ENCODE measurements around the gene THSD7B.

The THSD7B gene

DNA sequence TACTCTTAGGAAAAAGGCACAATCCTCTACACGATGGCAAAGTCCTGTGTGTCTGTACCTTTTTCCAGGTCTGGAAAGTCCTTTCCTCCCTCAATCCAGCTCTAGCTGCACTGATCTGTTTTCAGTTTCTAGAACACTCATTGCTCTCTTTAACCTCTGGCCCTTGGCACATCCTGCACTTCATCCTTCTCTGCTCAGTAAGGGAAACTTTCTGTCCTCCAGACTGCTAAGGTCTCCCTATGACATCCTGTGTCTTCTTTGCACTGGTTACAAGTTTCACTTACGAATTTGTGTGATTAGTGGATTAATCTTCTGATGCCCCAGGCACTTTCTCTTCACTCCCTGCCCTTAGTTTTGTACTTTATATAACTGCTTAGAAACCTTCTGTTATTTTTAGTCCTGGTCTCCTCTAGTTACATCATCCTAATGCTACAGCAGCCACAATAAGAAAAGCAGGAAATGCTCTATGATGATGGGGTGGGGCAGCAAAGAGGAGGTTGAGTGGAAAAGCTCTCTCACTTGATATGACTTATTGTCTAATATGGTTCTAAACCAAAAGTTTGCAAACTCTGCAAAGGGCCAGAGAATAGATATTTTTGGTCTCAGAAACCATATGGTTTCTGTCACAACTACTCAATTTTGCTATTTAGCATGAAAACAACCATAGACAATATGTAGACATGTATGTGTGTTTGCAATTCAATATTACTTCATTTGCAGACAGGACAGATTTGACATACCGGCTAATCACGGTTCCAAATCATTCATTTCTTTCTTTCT, 568.2 kb downstream of the THSD7B start:
- H3K4me3 ChIP-seq (ENCODE audit: insufficient read depth in 1 of 2, low read depth in 1 of 2, low read length in 2 of 2) = no peak overlapping the region
- no peak overlapping the region for H3K4ac ChIP-seq (ENCODE audit: low read depth in 1 of 2, low read length in 2 of 2)
- H2AFZ ChIP-seq (ENCODE audit: low read depth, low read length) = no peak overlapping the region
- no peaks in the 10 kb centered on the region for H3K36me3 ChIP-seq (ENCODE audit: control insufficient read depth in 1 of 2, insufficient read depth in 2 of 2, low read depth in 1 of 2, low read length in 2 of 2)
- no peaks in the 10 kb centered on the region for H3K27me3 ChIP-seq (ENCODE audit: control insufficient read depth in 1 of 2, insufficient read depth in 1 of 2, low read length in 2 of 2)
- no peak for DNase-seq
- no peak overlapping the region for H2BK120ac ChIP-seq (ENCODE audit: low read depth, low read length)
- H3K18ac ChIP-seq (ENCODE audit: low read depth in 1 of 2, low read length in 2 of 2) = no peak overlapping the region
- H3K23ac ChIP-seq (ENCODE audit: low read length in 2 of 2) = no peak overlapping the region
- no peak overlapping the region for H4K8ac ChIP-seq (ENCODE audit: low read length)
- no peak overlapping the region for H2BK12ac ChIP-seq (ENCODE audit: low read length in 2 of 2)
- WGBS = 81% methylated on average over 2 of the region's 4 CpGs
- H3K4me1 ChIP-seq (ENCODE audit: control insufficient read depth, insufficient read depth, low read depth, low read length) = no peaks in the 10 kb centered on the region
- no peak overlapping the region for H4K91ac ChIP-seq (ENCODE audit: low read length)
- no peak overlapping the region for H3K4me2 ChIP-seq (ENCODE audit: low read length, poor library complexity, severe bottlenecking)
- H3K9ac ChIP-seq (ENCODE audit: low read length) = no peak overlapping the region
- no peaks in the 10 kb centered on the region for H3K9me3 ChIP-seq (ENCODE audit: control insufficient read depth, low read length)
- no peak overlapping the region for H3K14ac ChIP-seq (ENCODE audit: low read length in 2 of 2)
- H2AK5ac ChIP-seq (ENCODE audit: low read length, severe bottlenecking) = peak overlapping the region; percentile 58
- H3K27ac ChIP-seq (ENCODE audit: low read length, poor library complexity, severe bottlenecking) = no peak overlapping the region
- H2BK5ac ChIP-seq (ENCODE audit: low read depth, low read length, poor library complexity, severe bottlenecking) = no peak overlapping the region
- H2BK15ac ChIP-seq (ENCODE audit: low read depth, poor library complexity, severe bottlenecking) = no peak overlapping the region
- no peaks in the 10 kb centered on the region for H3K79me1 ChIP-seq (replicated peaks; ENCODE audit: low read length, poor library complexity, severe bottlenecking)

DNA sequence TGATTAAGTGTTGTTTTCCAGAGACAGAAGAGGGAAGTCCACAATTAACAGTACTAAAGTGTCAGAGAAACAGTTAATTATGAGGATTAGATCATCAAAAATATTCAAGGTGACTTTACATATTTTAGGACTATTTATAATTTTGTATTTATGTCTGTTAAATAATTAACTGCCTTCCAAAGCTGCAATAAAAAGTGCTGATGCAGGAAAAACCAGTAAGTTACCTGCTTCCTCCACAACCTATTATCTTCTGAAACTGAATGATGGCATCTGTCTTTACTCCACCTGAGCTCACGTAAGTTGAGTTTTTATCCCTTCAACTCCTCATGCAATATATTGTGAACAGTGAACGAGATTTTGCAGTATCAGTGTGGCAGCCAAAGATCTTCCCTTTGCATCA, 570.7 kb downstream of the THSD7B start:
- Histone ChIP-seq H3K18ac (ENCODE audit: low read depth in 1 of 2, low read length in 2 of 2) (no peak overlapping the region), H3K27me3 (ENCODE audit: control insufficient read depth in 1 of 2, insufficient read depth in 1 of 2, low read length in 2 of 2) (no peaks in the 10 kb centered on the region), H3K4me3 (ENCODE audit: insufficient read depth in 1 of 2, low read depth in 1 of 2, low read length in 2 of 2) (no peak overlapping the region), H2AFZ (ENCODE audit: low read depth, low read length) (no peak overlapping the region), H2AK5ac (ENCODE audit: low read length, severe bottlenecking) (no peak overlapping the region), H3K36me3 (ENCODE audit: control insufficient read depth in 1 of 2, insufficient read depth in 2 of 2, low read depth in 1 of 2, low read length in 2 of 2) (no peaks in the 10 kb centered on the region), H2BK12ac (ENCODE audit: low read length in 2 of 2) (no peak overlapping the region), H4K91ac (ENCODE audit: low read length) (no peak overlapping the region), H3K4ac (ENCODE audit: low read depth in 1 of 2, low read length in 2 of 2) (no peak overlapping the region), H3K23ac (ENCODE audit: low read length in 2 of 2) (no peak overlapping the region), H2BK15ac (ENCODE audit: low read depth, poor library complexity, severe bottlenecking) (no peak overlapping the region), H3K27ac (ENCODE audit: low read length, poor library complexity, severe bottlenecking) (no peak overlapping the region), H2BK5ac (ENCODE audit: low read depth, low read length, poor library complexity, severe bottlenecking) (no peak overlapping the region), H3K14ac (ENCODE audit: low read length in 2 of 2) (no peak overlapping the region), H3K79me1 (replicated peaks; ENCODE audit: low read length, poor library complexity, severe bottlenecking) (no peaks in the 10 kb centered on the region), H3K4me1 (ENCODE audit: control insufficient read depth, insufficient read depth, low read depth, low read length) (no peaks in the 10 kb centered on the region), H3K4me2 (ENCODE audit: low read length, poor library complexity, severe bottlenecking) (no peak overlapping the region), H4K8ac (ENCODE audit: low read length) (no peak overlapping the region), H2BK120ac (ENCODE audit: low read depth, low read length) (no peak overlapping the region), H3K9ac (ENCODE audit: low read length) (no peak overlapping the region), H3K9me3 (ENCODE audit: control insufficient read depth, low read length) (no peaks in the 10 kb centered on the region)
- WGBS = 49% methylated on average over 2 of the region's 2 CpGs
- DNase-seq = no peak

- no peak overlapping the region for H3K14ac ChIP-seq (ENCODE audit: low read length in 2 of 2)
- no peak overlapping the region for H3K23ac ChIP-seq (ENCODE audit: low read length in 2 of 2)
- 75% methylated on average over 3 of the region's 3 CpGs for WGBS
- no peaks in the 10 kb centered on the region for H3K36me3 ChIP-seq (ENCODE audit: control insufficient read depth in 1 of 2, insufficient read depth in 2 of 2, low read depth in 1 of 2, low read length in 2 of 2)
- H4K8ac ChIP-seq (ENCODE audit: low read length) = no peak overlapping the region
- H2BK120ac ChIP-seq (ENCODE audit: low read depth, low read length) = no peak overlapping the region
- no peaks in the 10 kb centered on the region for H3K4me1 ChIP-seq (ENCODE audit: control insufficient read depth, insufficient read depth, low read depth, low read length)
- H3K18ac ChIP-seq (ENCODE audit: low read depth in 1 of 2, low read length in 2 of 2) = no peak overlapping the region
- H3K9ac ChIP-seq (ENCODE audit: low read length) = no peak overlapping the region
- no peak overlapping the region for H2AK5ac ChIP-seq (ENCODE audit: low read length, severe bottlenecking)
- no peaks in the 10 kb centered on the region for H3K79me1 ChIP-seq (replicated peaks; ENCODE audit: low read length, poor library complexity, severe bottlenecking)
- no peak overlapping the region for H3K4me3 ChIP-seq (ENCODE audit: insufficient read depth in 1 of 2, low read depth in 1 of 2, low read length in 2 of 2)
- H2AFZ ChIP-seq (ENCODE audit: low read depth, low read length) = no peak overlapping the region
- H2BK12ac ChIP-seq (ENCODE audit: low read length in 2 of 2) = no peak overlapping the region
- no peak overlapping the region for H2BK5ac ChIP-seq (ENCODE audit: low read depth, low read length, poor library complexity, severe bottlenecking)
- H3K27ac ChIP-seq (ENCODE audit: low read length, poor library complexity, severe bottlenecking) = no peak overlapping the region
- no peaks in the 10 kb centered on the region for H3K9me3 ChIP-seq (ENCODE audit: control insufficient read depth, low read length)
- H3K4ac ChIP-seq (ENCODE audit: low read depth in 1 of 2, low read length in 2 of 2) = no peak overlapping the region
- no peaks in the 10 kb centered on the region for H3K27me3 ChIP-seq (ENCODE audit: control insufficient read depth in 1 of 2, insufficient read depth in 1 of 2, low read length in 2 of 2)
- H4K91ac ChIP-seq (ENCODE audit: low read length) = no peak overlapping the region
- no peak overlapping the region for H3K4me2 ChIP-seq (ENCODE audit: low read length, poor library complexity, severe bottlenecking)
- H2BK15ac ChIP-seq (ENCODE audit: low read depth, poor library complexity, severe bottlenecking) = no peak overlapping the region
- DNase-seq = no peak
Observed at GRCh38 chr2:137339051-137339450, 573.7 kb downstream of the THSD7B start.

DNA sequence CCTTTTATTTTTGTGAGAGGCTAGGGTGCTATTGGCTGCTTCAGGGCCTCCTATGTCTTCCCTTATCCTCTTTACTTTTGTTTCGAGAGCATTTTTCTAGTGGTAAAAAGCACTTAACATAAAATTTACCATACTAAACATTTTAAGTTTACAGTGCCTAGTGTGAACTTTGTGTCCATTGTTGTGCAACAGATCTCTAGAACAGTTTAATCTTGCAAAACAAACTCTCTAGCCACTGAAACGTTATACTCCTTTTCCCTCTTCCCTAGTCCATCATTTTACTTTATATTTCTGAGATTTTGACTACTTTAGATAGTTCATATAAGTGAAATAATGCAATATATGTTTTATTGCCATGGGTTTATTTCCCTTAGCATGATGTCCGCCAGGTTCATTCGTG, 580.6 kb downstream of the THSD7B start:
- Histone ChIP-seq H3K4me1 (ENCODE audit: control insufficient read depth, insufficient read depth, low read depth, low read length) (no peaks in the 10 kb centered on the region), H3K9me3 (ENCODE audit: control insufficient read depth, low read length) (no peaks in the 10 kb centered on the region), H3K27me3 (ENCODE audit: control insufficient read depth in 1 of 2, insufficient read depth in 1 of 2, low read length in 2 of 2) (no peaks in the 10 kb centered on the region), H3K79me1 (replicated peaks; ENCODE audit: low read length, poor library complexity, severe bottlenecking) (no peaks in the 10 kb centered on the region), H3K4me3 (ENCODE audit: insufficient read depth in 1 of 2, low read depth in 1 of 2, low read length in 2 of 2) (no peak overlapping the region), H2BK5ac (ENCODE audit: low read depth, low read length, poor library complexity, severe bottlenecking) (no peak overlapping the region), H2AFZ (ENCODE audit: low read depth, low read length) (no peak overlapping the region), H2BK12ac (ENCODE audit: low read length in 2 of 2) (no peak overlapping the region), H3K4ac (ENCODE audit: low read depth in 1 of 2, low read length in 2 of 2) (no peak overlapping the region), H3K4me2 (ENCODE audit: low read length, poor library complexity, severe bottlenecking) (no peak overlapping the region), H4K91ac (ENCODE audit: low read length) (no peak overlapping the region), H4K8ac (ENCODE audit: low read length) (no peak overlapping the region), H3K18ac (ENCODE audit: low read depth in 1 of 2, low read length in 2 of 2) (no peak overlapping the region), H2BK120ac (ENCODE audit: low read depth, low read length) (no peak overlapping the region), H2AK5ac (ENCODE audit: low read length, severe bottlenecking) (no peak overlapping the region), H3K14ac (ENCODE audit: low read length in 2 of 2) (no peak overlapping the region), H3K23ac (ENCODE audit: low read length in 2 of 2) (no peak overlapping the region), H3K27ac (ENCODE audit: low read length, poor library complexity, severe bottlenecking) (no peak overlapping the region), H3K36me3 (ENCODE audit: control insufficient read depth in 1 of 2, insufficient read depth in 2 of 2, low read depth in 1 of 2, low read length in 2 of 2) (no peaks in the 10 kb centered on the region), H2BK15ac (ENCODE audit: low read depth, poor library complexity, severe bottlenecking) (no peak overlapping the region), H3K9ac (ENCODE audit: low read length) (no peak overlapping the region)
- DNase-seq = no peak
- no CpG with 5 or more reads among the region's 4 CpGs for WGBS

All from mesenchymal stem cell (in vitro differentiated cells and primary cell).